Right lobe of liver (tissue), 4 donors: ENCODE measurements around the gene METTL17.

Source experiments
- CTCF ChIP-seq, 4 donors: fragments of 200-600 bp in 3 of 4; fragments of 450-650 bp in 1 of 4; IDR thresholded peaks; one replicate each; pipeline versions ENCODE4 v1.5.1 to v1.8.0; 2016 to 2022; ENCODE audit warnings: antibody characterized with exemption in 4 of 4, mild to moderate bottlenecking in 2 of 4
- POLR2A ChIP-seq: fragments of 450-650 bp; IDR thresholded peaks from one replicate; pipeline ENCODE4 v1.6.1; 2017; ENCODE audit warnings: antibody characterized with exemption, mild to moderate bottlenecking
- donor health status: DM: no; HTN: no; CAD: no.
- donor health status: DM: no; HTN: no; CAD: no.
- donor health status: DM: no; HTN: yes; CAD: no.

GRCh38 chr14:21018781-21019180 is 29.0 kb downstream of the METTL17 start:
- TF ChIP-seq CTCF (IDR thresholded peaks at IDR 0.05): no peak
- no peak for TF ChIP-seq POLR2A
